Neural cell (in vitro differentiated cells): ENCODE data around the gene GNPTG. TPM values are rescaled to one million over a fixed set of nuclear protein-coding genes. Genes with fewer than 3 reads are reported as not detected.

Source experiments
- H2AFZ ChIP-seq: fragments of 200-600, 300-800 bp; sonication (generic), shearing (Covaris generic); 2 replicates; pipeline ENCODE4 v1.6.0; 2014; ENCODE audit warnings: low read depth, mild to moderate bottlenecking, antibody characterized with exemption, low read length, moderate library complexity
- H3F3A ChIP-seq: fragments of 200-600 bp; shearing (Covaris generic); 2 replicates; pipeline ENCODE4 v1.6.1; 2016; ENCODE audit warnings: mild to moderate bottlenecking, moderate library complexity, mixed read lengths, antibody characterized with exemption, low read length; ENCODE audit not compliant: insufficient read depth, poor library complexity, severe bottlenecking
- H3K27ac ChIP-seq: fragments of 200-600, 300-800 bp; sonication (generic), shearing (Covaris generic); 2 replicates; pipeline ENCODE4 v1.5.1; 2014; ENCODE audit warnings: mild to moderate bottlenecking, low read length, moderate library complexity
- H3K27me3 ChIP-seq: fragments of 300-800, 200-600 bp; sonication (generic), shearing (Covaris generic); 2 replicates; pipeline ENCODE4 v1.6.0; 2014; ENCODE audit warnings: mild to moderate bottlenecking, low read depth, low read length, moderate library complexity; ENCODE audit not compliant: insufficient read depth
- H3K36me3 ChIP-seq: fragments of 300-800, 200-600 bp; sonication (generic), shearing (Covaris generic); 2 replicates; pipeline ENCODE4 v1.5.1; 2014; ENCODE audit warnings: mild to moderate bottlenecking, antibody characterized with exemption, low read length, moderate library complexity; ENCODE audit not compliant: insufficient read depth
- H3K4me2 ChIP-seq: fragments of 300-800, 200-600 bp; sonication (generic), shearing (Covaris generic); 2 replicates; pipeline ENCODE4 v1.6.0; 2014; ENCODE audit warnings: mild to moderate bottlenecking, low read length
- H3K4me3 ChIP-seq: fragments of 300-800, 200-600 bp; sonication (generic), shearing (Covaris generic); 2 replicates; pipeline ENCODE4 v1.5.1; 2014; ENCODE audit warnings: mild to moderate bottlenecking, low read length, moderate library complexity
- H3K79me2 ChIP-seq: fragments of 200-600 bp; shearing (Covaris generic); replicated peaks from 2 replicates; pipeline ENCODE4 v1.6.0; 2014; ENCODE audit warnings: mild to moderate bottlenecking, low read length, moderate library complexity; ENCODE audit not compliant: insufficient read depth
- H3K9ac ChIP-seq: fragments of 300-800, 200-600 bp; sonication (generic), shearing (Covaris generic); 2 replicates; pipeline ENCODE4 v1.6.1; 2016; ENCODE audit warnings: mild to moderate bottlenecking, low read length, mixed read lengths
- H3K9me2 ChIP-seq: fragments of 200-600 bp; shearing (Covaris generic); 2 replicates; pipeline ENCODE4 v1.6.1; 2016; ENCODE audit warnings: mild to moderate bottlenecking, low read length, mixed read lengths; ENCODE audit not compliant: insufficient read depth
- H3K9me3 ChIP-seq: fragments of 200-600, 300-800 bp; sonication (generic), shearing (Covaris generic); 2 replicates; pipeline ENCODE4 v1.6.1; 2016; ENCODE audit warnings: mild to moderate bottlenecking, mixed run types, low read length, moderate library complexity, mixed read lengths
- H4K20me1 ChIP-seq: fragments of 200-600 bp; shearing (Covaris generic); 2 replicates; pipeline ENCODE4 v1.6.1; 2016; ENCODE audit warnings: mild to moderate bottlenecking, mixed run types; ENCODE audit not compliant: insufficient read depth
- EP300 ChIP-seq: fragments of 450-650 bp; conservative IDR thresholded peaks from 2 replicates; pipeline ENCODE4 v1.6.1; 2014; ENCODE audit warnings: antibody characterized with exemption, mild to moderate bottlenecking, moderate library complexity; ENCODE audit not compliant: poor library complexity, severe bottlenecking
- EZH2 ChIP-seq: fragments of 200-600, 300-800 bp; shearing (Covaris generic), sonication (generic); IDR thresholded peaks from 2 replicates; pipeline ENCODE4 v1.6.1; 2014; ENCODE audit warnings: antibody characterized with exemption, low read length, borderline replicate concordance, mild to moderate bottlenecking; ENCODE audit not compliant: insufficient read depth, poor library complexity, severe bottlenecking
- MXI1 ChIP-seq: fragments of 450-650 bp; conservative IDR thresholded peaks from 2 replicates; pipeline ENCODE4 v1.6.1; 2014; ENCODE audit warnings: antibody characterized with exemption, mild to moderate bottlenecking; ENCODE audit not compliant: poor library complexity, severe bottlenecking
- POLR2AphosphoS5 ChIP-seq: IDR thresholded peaks from 2 replicates; pipeline ENCODE4 v1.6.1; 2012
- RAD21 ChIP-seq: fragments of 450-650 bp; conservative IDR thresholded peaks from 2 replicates; pipeline ENCODE4 v1.6.1; 2014; ENCODE audit warnings: antibody characterized with exemption, mild to moderate bottlenecking, moderate library complexity
- SMC3 ChIP-seq: fragments of 450-650 bp; conservative IDR thresholded peaks from 2 replicates; pipeline ENCODE4 v1.6.1; 2014; ENCODE audit warnings: antibody characterized with exemption, mild to moderate bottlenecking, moderate library complexity; ENCODE audit not compliant: poor library complexity
- TAF1 ChIP-seq: IDR thresholded peaks from 2 replicates; pipeline ENCODE4 v1.6.1; 2012; ENCODE audit warnings: low read depth
- polyA plus RNA-seq: library from polyadenylated mRNA; depleted of rRNA; stranded (reverse); fragments of >200 nt; gene quantifications from 2 replicates; pipeline ENCODE4 v1.2.3, GENCODE V29; 2014
- TF ChIP-seq, protein P1 (sequence below): IDR thresholded peaks from 2 replicates; pipeline ENCODE4 v1.6.1; 2012; ENCODE audit warnings: borderline replicate concordance
- TF ChIP-seq, protein P2 (sequence below): fragments of 450-650 bp; IDR thresholded peaks from 2 replicates; pipeline ENCODE4 v1.5.1; 2014; ENCODE audit warnings: antibody characterized with exemption, mild to moderate bottlenecking, moderate library complexity; ENCODE audit not compliant: poor library complexity, severe bottlenecking

The GNPTG gene
- polyA plus RNA-seq, 1 donor from 2014 or later = 90.5 TPM

DNA sequence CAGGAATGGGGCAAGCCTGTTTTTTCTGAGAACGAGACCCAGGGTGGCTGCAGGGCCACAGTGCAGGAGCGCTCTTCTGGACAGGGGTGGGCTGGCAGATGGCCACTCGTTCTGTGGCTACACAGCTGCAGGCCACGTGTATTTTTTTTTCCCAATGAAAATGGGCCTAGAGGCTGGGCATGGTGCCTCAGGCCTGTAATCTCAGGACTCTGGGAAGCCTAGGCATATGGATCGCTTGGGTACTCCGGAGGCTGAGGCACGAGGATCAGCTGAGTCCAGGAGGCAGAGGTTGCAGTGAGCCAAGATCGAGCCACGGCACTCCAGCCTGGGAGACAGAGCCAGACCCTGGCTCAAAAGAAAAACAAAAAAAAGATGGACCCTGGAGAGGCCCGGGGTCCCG, 56.0 kb downstream of the GNPTG start:
- Histone ChIP-seq H2AFZ (peak overlapping the region; percentile 42), H3K9me2 (no peaks in the 10 kb centered on the region), H4K20me1 (no peaks in the 10 kb centered on the region), H3K27me3 (no peaks in the 10 kb centered on the region), H3K9me3 (no peaks in the 10 kb centered on the region), H3K4me3 (peak overlapping the region; percentile 84), H3K36me3 (no peaks in the 10 kb centered on the region), H3F3A (no peaks in the 10 kb centered on the region), H3K9ac (peak overlapping the region; percentile 91), H3K4me2 (peak overlapping the region; percentile 41), H3K27ac (peak overlapping the region; percentile 87), H3K79me2 (peaks cover 20% of the 10 kb centered on the region)
- TF ChIP-seq TAF1 (no peak), EP300 (no peak), MXI1 (no peak), SMC3 (no peak)
- TF ChIP-seq, protein P1, sequence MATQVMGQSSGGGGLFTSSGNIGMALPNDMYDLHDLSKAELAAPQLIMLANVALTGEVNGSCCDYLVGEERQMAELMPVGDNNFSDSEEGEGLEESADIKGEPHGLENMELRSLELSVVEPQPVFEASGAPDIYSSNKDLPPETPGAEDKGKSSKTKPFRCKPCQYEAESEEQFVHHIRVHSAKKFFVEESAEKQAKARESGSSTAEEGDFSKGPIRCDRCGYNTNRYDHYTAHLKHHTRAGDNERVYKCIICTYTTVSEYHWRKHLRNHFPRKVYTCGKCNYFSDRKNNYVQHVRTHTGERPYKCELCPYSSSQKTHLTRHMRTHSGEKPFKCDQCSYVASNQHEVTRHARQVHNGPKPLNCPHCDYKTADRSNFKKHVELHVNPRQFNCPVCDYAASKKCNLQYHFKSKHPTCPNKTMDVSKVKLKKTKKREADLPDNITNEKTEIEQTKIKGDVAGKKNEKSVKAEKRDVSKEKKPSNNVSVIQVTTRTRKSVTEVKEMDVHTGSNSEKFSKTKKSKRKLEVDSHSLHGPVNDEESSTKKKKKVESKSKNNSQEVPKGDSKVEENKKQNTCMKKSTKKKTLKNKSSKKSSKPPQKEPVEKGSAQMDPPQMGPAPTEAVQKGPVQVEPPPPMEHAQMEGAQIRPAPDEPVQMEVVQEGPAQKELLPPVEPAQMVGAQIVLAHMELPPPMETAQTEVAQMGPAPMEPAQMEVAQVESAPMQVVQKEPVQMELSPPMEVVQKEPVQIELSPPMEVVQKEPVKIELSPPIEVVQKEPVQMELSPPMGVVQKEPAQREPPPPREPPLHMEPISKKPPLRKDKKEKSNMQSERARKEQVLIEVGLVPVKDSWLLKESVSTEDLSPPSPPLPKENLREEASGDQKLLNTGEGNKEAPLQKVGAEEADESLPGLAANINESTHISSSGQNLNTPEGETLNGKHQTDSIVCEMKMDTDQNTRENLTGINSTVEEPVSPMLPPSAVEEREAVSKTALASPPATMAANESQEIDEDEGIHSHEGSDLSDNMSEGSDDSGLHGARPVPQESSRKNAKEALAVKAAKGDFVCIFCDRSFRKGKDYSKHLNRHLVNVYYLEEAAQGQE = no peak

DNA sequence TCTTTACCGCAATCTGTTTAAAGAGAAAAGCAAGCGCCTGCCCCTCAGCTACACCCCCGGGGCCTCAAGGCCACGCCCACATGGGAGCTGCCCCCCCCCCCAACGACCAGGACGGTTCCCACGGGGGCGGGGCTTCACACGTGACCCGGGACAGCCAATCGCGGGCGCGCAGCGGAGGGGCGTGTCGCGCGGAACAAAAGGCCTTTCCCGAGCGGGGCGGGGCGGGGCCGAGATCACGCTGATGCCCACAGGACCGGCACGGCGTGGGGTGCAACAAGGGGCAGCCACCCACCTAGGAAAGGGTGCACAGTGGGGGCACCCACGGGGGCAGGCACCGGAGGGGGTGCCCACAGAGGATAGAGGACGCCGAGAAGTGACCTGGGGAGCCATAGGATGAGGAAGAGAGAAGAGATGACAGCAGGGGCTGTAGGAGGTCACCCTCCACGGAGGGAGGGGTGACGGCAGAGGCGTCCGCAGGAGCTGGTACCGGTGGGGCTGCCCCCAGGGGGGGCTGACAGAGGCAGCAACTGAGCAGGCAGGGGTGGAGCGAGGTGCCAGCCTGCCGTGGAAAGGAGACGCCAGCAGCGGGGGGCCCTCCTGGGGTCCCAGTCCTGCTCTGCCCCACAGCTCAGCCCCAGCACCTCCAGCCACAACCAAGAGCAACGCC, 56.6 kb downstream of the GNPTG start:
- Histone ChIP-seq H3K9ac (peak overlapping the region; percentile 91), H2AFZ (peak overlapping the region; percentile 93)
- TF ChIP-seq SMC3 (no peak), TAF1 (peak; percentile 30), EZH2 (no peak), POLR2AphosphoS5 (peak; percentile 92), EP300 (peak; percentile 28), MXI1 (peak; percentile 58), RAD21 (peak; percentile 13)
- TF ChIP-seq, protein P1 = peak; percentile 63
- TF ChIP-seq, protein P2, sequence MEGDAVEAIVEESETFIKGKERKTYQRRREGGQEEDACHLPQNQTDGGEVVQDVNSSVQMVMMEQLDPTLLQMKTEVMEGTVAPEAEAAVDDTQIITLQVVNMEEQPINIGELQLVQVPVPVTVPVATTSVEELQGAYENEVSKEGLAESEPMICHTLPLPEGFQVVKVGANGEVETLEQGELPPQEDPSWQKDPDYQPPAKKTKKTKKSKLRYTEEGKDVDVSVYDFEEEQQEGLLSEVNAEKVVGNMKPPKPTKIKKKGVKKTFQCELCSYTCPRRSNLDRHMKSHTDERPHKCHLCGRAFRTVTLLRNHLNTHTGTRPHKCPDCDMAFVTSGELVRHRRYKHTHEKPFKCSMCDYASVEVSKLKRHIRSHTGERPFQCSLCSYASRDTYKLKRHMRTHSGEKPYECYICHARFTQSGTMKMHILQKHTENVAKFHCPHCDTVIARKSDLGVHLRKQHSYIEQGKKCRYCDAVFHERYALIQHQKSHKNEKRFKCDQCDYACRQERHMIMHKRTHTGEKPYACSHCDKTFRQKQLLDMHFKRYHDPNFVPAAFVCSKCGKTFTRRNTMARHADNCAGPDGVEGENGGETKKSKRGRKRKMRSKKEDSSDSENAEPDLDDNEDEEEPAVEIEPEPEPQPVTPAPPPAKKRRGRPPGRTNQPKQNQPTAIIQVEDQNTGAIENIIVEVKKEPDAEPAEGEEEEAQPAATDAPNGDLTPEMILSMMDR = no peak

More for the DNA sequence above, 56.6 kb downstream of the GNPTG start:
- no peaks in the 10 kb centered on the region for H3K9me2 ChIP-seq
- no peaks in the 10 kb centered on the region for H3F3A ChIP-seq
- H3K4me2 ChIP-seq = peak overlapping the region; percentile 80
- H3K27ac ChIP-seq = peak overlapping the region; percentile 87
- H3K4me3 ChIP-seq = peak overlapping the region; percentile 84
- no peaks in the 10 kb centered on the region for H3K9me3 ChIP-seq
- H4K20me1 ChIP-seq = no peaks in the 10 kb centered on the region
- no peaks in the 10 kb centered on the region for H3K36me3 ChIP-seq
- peaks cover 20% of the 10 kb centered on the region for H3K79me2 ChIP-seq
- no peaks in the 10 kb centered on the region for H3K27me3 ChIP-seq
